Measurements from ENCODE around the gene TMEM164.

GRCh38 chrX:110180928-110181310 is 178.0 kb downstream of the TMEM164 start:
- TF ChIP-seq CTCF (conservative IDR thresholded peaks at IDR 0.05 in 1 of 2, IDR thresholded peaks at IDR 0.05 in 1 of 2; ENCODE audit: low read depth in 1 of 2, low read length in 2 of 2) (no peak), EZH2 (IDR thresholded peaks at IDR 0.05; ENCODE audit: low read length, missing control alignments) (no peak)
